Activated CD4-positive, alpha-beta memory T cell treated with anti-CD3 and anti-CD28 coated beads for 36 hours (primary cell): Measurements from ENCODE around the gene WWC1. TPM values are rescaled to one million over a fixed set of nuclear protein-coding genes. Genes with fewer than 3 reads are reported as not detected.
"Not testable (repeated sequence)": the region's sequence is repeated elsewhere in the genome, so short reads cannot be mapped to it uniquely, and the experiment has no call there.

ENCODE experiments used
- CTCF ChIA-PET: fragments of 350-600 bp; sonication (Branson Sonifier 250); formaldehyde crosslinking; loops from one replicate; lab custom pipeline; 2021; ENCODE audit warnings: antibody characterized with exemption, inconsistent platforms; lab: Charles Lee
- POLR2A ChIA-PET: fragments of 350-600 bp; sonication (Branson Sonifier 250); formaldehyde crosslinking; loops from one replicate; lab custom pipeline; 2021; ENCODE audit warnings: antibody characterized with exemption; lab: Charles Lee
- DNase-seq: peaks from one replicate; pipeline ENCODE4 v3.0.0-alpha.2; 2020
- H3K27ac Mint-ChIP-seq: one replicate; pipeline ENCODE4 v1.8.0; 2021; ENCODE audit warnings: mixed read lengths
- H3K27me3 Mint-ChIP-seq: one replicate; pipeline ENCODE4 v1.8.0; 2021; ENCODE audit warnings: mixed read lengths
- H3K36me3 Mint-ChIP-seq: one replicate; pipeline ENCODE4 v1.8.0; 2021; ENCODE audit warnings: mixed read lengths
- H3K4me1 Mint-ChIP-seq: one replicate; pipeline ENCODE4 v1.8.0; 2021; ENCODE audit warnings: low read depth, mixed read lengths
- H3K4me3 Mint-ChIP-seq: one replicate; pipeline ENCODE4 v1.8.0; 2021; ENCODE audit warnings: mild to moderate bottlenecking, mixed read lengths
- H3K9me3 Mint-ChIP-seq: one replicate; pipeline ENCODE4 v1.8.0; 2021; ENCODE audit warnings: mixed read lengths
- intact Hi-C: fragments of 100-400 bp; cut with micrococcal nuclease; formaldehyde crosslinking; loops from one replicate; pipeline ENCODE4 v1.15.1; 2023
- total RNA-seq, 2 experiments: library from RNA; stranded (reverse); gene quantifications; one replicate each; pipeline ENCODE4 v1.2.3, GENCODE V29; 2021

Gene WWC1
- total RNA-seq, 2 experiments from 2014 or later, result 0.82 to 1.3 TPM

DNA sequence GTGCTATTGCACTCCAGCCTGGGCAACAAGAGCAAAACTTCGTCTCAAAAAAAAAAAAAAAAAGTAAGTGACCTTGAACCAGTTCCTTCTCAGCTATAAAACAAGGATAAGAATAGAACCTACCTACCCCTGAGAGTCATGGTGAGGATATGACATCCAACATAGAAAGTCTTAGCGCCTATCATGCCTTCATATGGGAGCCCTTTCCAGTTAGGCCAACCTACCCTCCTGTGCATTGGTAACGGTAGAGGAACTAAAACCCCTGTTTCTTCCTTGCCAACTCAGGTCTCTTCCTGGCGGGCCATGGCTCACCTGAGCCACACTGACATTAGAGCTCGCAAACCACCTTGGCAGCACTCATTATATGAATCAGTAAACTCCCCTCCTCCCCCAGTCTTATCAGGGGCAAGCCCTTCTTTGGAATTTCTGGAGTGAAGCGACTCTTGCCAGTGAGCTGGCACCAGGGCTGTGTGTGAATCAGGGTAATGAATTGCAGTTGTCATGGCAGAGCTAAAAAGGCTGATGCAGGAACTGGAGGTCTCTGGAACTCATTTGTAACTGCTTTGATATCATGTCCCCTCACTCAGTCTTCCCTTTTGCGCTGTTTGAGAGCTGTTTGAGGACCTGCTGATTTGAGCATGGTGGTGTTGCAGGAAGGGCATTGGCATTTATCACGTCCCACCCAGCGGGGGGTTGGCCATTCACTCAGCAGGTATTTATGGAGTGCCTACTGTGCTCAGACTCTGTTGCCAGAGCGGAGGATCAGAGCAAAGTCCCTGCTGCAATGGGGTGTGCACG is 10.3 kb downstream of the WWC1 start:
- CTCF ChIA-PET, result interaction anchor here (1.4 kb wide), 1 partner anchor 32 kb away, joined by 4 read pairs; no protein-coding TSS in a partner anchor
- H3K27ac Mint-ChIP-seq, result no peak overlapping the region
- POLR2A ChIA-PET, result no interaction called here
- no peaks in the 10 kb centered on the region for H3K9me3 Mint-ChIP-seq
- no peak overlapping the region for H3K4me3 Mint-ChIP-seq
- no peak for DNase-seq
- H3K27me3 Mint-ChIP-seq, result no peaks in the 10 kb centered on the region
- no peaks in the 10 kb centered on the region for H3K36me3 Mint-ChIP-seq
- no peaks in the 10 kb centered on the region for H3K4me1 Mint-ChIP-seq
- intact Hi-C loops, result no loop called here

DNA sequence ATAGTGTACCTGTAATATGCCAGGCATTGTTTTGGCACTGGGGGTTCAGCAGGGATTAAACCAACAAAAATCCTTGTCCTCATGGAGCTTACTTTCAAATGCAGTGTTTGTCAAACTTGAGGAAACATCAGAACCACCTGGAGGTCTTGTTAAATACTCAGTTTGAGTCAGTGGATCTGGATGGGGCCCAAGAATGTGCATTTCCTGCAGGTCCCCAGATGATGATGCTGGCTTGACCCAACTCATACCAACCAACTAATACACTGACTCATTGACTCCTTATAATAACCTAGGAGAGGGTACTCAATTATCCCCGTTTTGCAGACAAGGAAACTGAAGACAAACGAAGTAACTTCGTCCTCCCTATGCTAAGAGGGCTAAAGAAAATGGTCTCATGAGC is 11.3 kb downstream of the WWC1 start:
- intact Hi-C loops, result no loop called here
- POLR2A ChIA-PET, result no interaction called here
- Mint-ChIP-seq H3K9me3 (no peaks in the 10 kb centered on the region), H3K27me3 (no peaks in the 10 kb centered on the region), H3K36me3 (no peaks in the 10 kb centered on the region), H3K27ac (no peak overlapping the region), H3K4me1 (no peaks in the 10 kb centered on the region), H3K4me3 (no peak overlapping the region)
- DNase-seq, result no peak
- CTCF ChIA-PET, result no interaction called here

DNA sequence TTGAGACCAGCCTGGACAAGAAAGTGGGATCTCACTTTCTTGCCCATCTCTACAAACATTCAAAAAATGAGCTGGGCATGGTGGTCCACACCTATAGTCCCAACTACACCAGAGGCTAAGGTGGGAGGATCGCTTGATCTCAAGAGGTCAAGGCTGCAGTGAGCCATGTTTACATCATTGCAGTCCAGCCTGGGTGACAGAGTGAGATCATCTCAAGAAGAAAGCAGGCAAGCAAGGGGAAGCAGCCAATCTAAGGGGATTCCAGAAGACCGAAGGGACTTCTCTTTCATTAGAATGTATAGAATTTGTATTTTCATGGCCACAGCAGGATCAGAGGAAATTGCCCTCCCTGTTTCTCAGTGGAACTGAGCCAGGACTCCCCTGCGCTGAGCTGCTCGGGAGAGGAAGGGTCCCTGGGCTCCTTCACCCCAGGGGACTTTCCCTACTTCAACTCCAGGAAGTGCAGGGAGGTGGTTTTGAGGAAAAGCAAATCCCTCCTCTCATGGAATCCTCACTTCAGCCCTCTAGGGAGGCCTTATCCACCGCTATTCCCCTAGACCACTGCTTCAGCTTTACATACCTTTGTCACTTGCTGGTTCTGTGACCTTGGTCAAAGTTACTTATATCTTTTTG is 12.1 kb downstream of the WWC1 start:
- H3K4me3 Mint-ChIP-seq, result no peak overlapping the region
- CTCF ChIA-PET, result no interaction called here
- no peaks in the 10 kb centered on the region for H3K27me3 Mint-ChIP-seq
- H3K9me3 Mint-ChIP-seq, result no peaks in the 10 kb centered on the region
- intact Hi-C loops, result no loop called here
- H3K36me3 Mint-ChIP-seq, result no peaks in the 10 kb centered on the region
- no peak overlapping the region for H3K27ac Mint-ChIP-seq
- H3K4me1 Mint-ChIP-seq, result no peaks in the 10 kb centered on the region
- no peak for DNase-seq
- POLR2A ChIA-PET, result no interaction called here

DNA sequence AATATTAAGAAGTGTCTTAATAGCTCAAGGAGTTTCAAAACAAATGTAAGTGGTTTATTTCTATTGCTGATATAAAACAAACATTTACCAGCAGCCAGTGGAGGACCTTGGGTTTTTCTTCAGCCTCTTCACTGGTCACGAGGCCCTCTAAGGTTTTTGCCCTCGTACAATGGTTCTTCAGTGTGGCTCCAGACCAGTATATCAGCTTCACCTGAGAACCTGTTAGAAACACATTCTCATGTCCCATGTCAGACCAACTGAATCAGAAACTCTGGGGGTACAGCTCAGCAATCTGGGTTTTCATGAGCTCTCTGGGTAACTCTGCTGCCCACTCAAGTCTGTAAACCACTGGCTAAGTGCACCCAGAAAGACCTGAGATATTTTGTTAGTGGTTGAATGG is 12.9 kb downstream of the WWC1 start:
- Mint-ChIP-seq H3K27ac (no peak overlapping the region), H3K4me1 (no peaks in the 10 kb centered on the region), H3K27me3 (no peaks in the 10 kb centered on the region), H3K4me3 (no peak overlapping the region), H3K9me3 (no peaks in the 10 kb centered on the region), H3K36me3 (no peaks in the 10 kb centered on the region)
- intact Hi-C loops, result no loop called here
- POLR2A ChIA-PET, result no interaction called here
- no peak for DNase-seq
- CTCF ChIA-PET, result interaction anchor here (1.0 kb wide), 1 partner anchor 12 kb away, joined by 3 read pairs; no protein-coding TSS in a partner anchor

DNA sequence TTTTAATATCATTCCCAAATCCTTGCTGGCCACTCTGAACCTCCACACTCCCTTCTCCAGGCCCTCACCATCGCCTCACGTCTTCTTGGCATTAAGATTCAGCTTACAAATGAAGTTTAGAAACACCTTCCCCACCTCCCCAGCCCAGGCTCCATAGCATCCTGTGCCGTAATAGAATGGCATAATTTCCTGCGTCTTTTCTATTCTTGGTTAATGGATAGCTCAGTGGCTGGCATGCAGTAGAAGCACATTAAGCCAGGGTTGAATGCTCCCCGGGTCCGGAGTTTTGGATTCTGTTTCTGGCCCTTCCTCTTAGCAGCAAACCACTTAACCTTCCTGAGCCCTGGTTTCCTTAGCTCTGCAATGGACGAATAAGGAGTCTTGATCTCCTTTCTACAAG is 13.8 kb downstream of the WWC1 start:
- H3K36me3 Mint-ChIP-seq, result no peaks in the 10 kb centered on the region
- no peak for DNase-seq
- ChIA-PET CTCF (interaction anchor here (1.0 kb wide), 1 partner anchor 13 kb away, joined by 3 read pairs; no protein-coding TSS in a partner anchor), POLR2A (no interaction called here)
- no peak overlapping the region for H3K27ac Mint-ChIP-seq
- intact Hi-C loops, result no loop called here
- no peaks in the 10 kb centered on the region for H3K9me3 Mint-ChIP-seq
- H3K4me1 Mint-ChIP-seq, result no peaks in the 10 kb centered on the region
- no peak overlapping the region for H3K4me3 Mint-ChIP-seq
- no peaks in the 10 kb centered on the region for H3K27me3 Mint-ChIP-seq

DNA sequence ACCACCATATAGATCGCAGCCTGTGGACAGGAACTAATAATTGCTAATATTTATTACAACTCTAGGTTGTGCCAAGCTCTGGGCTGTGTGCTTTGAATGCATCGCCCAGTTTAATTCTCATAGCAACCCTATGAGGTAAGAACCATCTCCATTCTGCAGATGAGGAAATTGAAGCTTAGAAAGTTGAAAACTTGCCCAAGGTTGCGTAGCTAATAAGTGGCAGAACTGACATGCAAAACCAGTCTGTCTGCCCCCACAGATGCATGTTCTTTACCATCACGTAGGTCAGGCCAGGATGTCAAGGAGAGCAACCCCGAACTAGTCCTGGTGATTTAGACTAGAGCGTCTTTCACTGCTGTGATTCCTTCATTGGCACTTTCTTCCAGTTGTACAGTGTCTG is 15.6 kb downstream of the WWC1 start:
- Mint-ChIP-seq H3K4me1 (no peaks in the 10 kb centered on the region), H3K9me3 (no peaks in the 10 kb centered on the region), H3K4me3 (no peak overlapping the region), H3K27me3 (no peaks in the 10 kb centered on the region), H3K36me3 (no peaks in the 10 kb centered on the region), H3K27ac (no peak overlapping the region)
- ChIA-PET POLR2A (no interaction called here), CTCF (no interaction called here)
- intact Hi-C loops, result no loop called here
- DNase-seq, result no peak

DNA sequence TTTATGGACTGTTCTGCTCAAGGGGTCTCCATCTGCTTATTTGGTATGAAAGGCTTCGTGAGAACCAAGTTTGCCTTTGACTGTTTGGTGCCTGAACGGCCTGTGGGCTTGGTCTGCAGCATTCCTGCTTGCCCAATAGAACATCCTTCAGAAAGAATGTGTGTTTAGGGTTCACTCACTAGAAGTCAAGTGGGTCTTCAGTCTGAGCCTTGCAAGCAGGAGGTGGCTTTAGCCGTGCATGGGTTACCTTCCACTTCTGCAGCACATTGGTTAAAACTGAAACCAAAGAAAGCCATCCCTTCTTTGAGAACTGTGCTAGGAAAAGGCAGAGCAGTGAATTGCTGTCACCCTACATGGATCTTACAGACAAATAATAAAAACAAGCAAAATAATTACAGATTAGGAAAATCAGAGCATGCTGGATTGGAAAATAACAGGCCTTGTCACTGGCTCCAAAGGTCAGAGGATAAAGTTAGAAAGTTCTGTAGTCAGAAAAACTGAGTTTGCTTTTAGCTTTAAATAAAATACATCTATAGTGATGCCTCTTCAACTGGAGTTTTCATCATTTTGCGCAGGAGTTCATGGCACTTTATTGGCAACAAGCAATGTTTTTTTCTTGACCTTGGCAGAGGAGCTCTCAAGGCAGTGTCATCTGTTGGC is 16.6 kb downstream of the WWC1 start:
- intact Hi-C loops, result no loop called here
- H3K27ac Mint-ChIP-seq, result no peak overlapping the region
- no peaks in the 10 kb centered on the region for H3K27me3 Mint-ChIP-seq
- POLR2A ChIA-PET, result no interaction called here
- DNase-seq, result no peak
- no peaks in the 10 kb centered on the region for H3K36me3 Mint-ChIP-seq
- H3K4me1 Mint-ChIP-seq, result no peaks in the 10 kb centered on the region
- no peaks in the 10 kb centered on the region for H3K9me3 Mint-ChIP-seq
- H3K4me3 Mint-ChIP-seq, result no peak overlapping the region
- CTCF ChIA-PET, result no interaction called here

DNA sequence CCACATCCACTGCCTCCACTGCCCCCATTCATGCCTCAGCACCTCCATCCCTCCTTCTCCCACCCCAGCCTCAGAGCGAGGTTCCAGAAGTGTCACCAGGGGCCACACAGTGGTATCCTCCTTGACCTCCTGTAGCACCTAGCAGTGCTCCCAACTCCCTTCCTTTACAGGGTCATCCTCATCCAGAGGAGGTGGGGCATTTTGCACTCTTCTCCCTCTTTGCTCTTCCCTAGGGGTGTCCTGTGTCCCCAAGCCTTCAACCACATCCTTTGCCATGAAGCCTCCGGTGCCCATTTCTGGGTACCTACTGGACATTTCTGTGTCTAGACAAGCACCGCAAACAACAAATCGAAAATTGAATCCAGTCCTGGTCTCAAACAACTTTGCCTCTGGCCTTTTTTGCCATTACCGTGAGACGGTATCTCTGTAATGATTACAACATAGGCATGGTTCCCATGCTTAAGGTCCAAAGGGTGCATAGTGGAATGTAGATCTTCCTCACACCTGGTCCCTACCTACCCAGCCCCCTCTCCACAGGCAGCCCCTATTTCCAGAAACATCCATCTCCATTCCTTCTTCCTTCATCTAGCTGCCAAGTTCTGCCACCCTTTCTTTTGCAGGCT is 17.6 kb downstream of the WWC1 start:
- Mint-ChIP-seq H3K27me3 (no peaks in the 10 kb centered on the region), H3K27ac (no peak overlapping the region), H3K4me3 (no peak overlapping the region), H3K36me3 (no peaks in the 10 kb centered on the region), H3K9me3 (no peaks in the 10 kb centered on the region), H3K4me1 (no peaks in the 10 kb centered on the region)
- intact Hi-C loops, result no loop called here
- DNase-seq, result no peak
- ChIA-PET CTCF (no interaction called here), POLR2A (no interaction called here)

DNA sequence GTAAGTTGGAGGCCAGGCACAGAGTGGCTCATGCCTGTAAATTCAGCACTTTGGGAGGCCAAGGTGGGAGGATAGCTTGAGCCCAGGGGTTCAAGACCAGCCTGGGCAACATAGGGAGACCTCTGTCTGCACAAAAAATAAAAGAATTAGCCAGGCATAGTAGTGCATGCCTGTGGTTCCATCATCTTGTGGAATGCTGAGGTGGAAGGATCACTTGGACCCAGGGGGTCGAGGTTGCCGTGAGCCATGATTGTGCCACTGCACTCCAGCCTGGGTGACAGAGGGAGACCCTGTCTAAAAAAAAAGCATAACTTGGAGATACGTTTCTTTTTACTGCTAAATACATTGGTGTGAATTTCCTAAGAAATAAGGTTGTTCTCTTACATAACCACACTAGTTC is 19.1 kb downstream of the WWC1 start:
- POLR2A ChIA-PET, result not testable (repeated sequence)

DNA sequence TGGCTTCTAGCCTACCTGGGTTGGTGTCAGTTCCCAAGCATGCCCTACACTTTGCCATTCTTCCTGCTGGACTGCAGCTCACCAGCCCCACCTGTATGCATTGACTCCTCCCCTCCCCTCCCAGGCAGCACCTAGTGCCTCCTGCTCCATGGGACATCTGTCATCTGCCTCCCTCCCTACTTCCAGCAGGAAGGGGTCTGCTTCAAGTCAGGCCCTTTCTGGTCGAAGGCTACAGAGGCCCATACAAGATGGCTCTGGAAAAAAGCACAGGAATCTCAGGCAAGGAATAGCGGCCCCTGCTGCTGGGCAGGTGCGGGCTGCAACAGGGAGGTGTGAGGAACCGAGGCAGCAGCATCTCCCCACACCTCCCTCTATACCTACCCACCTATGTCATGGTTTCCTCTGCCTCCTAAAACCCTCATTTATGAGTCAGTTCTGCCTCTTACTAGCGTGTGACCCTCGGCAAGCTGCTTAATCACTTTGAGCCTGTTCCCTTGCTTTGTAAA is 19.7 kb downstream of the WWC1 start:
- no peak for DNase-seq
- H3K27me3 Mint-ChIP-seq, result no peaks in the 10 kb centered on the region
- ChIA-PET POLR2A (no interaction called here), CTCF (no interaction called here)
- no peaks in the 10 kb centered on the region for H3K9me3 Mint-ChIP-seq
- H3K4me3 Mint-ChIP-seq, result no peak overlapping the region
- H3K36me3 Mint-ChIP-seq, result no peaks in the 10 kb centered on the region
- H3K27ac Mint-ChIP-seq, result no peak overlapping the region
- H3K4me1 Mint-ChIP-seq, result no peaks in the 10 kb centered on the region
- intact Hi-C loops, result no loop called here

More for the DNA sequence above, 19.1 kb downstream of the WWC1 start:
- H3K4me3 Mint-ChIP-seq, H3K9me3 Mint-ChIP-seq, H3K4me1 Mint-ChIP-seq, intact Hi-C loops, H3K27me3 Mint-ChIP-seq, DNase-seq, H3K36me3 Mint-ChIP-seq, CTCF ChIA-PET, H3K27ac Mint-ChIP-seq: not testable (repeated sequence)

DNA sequence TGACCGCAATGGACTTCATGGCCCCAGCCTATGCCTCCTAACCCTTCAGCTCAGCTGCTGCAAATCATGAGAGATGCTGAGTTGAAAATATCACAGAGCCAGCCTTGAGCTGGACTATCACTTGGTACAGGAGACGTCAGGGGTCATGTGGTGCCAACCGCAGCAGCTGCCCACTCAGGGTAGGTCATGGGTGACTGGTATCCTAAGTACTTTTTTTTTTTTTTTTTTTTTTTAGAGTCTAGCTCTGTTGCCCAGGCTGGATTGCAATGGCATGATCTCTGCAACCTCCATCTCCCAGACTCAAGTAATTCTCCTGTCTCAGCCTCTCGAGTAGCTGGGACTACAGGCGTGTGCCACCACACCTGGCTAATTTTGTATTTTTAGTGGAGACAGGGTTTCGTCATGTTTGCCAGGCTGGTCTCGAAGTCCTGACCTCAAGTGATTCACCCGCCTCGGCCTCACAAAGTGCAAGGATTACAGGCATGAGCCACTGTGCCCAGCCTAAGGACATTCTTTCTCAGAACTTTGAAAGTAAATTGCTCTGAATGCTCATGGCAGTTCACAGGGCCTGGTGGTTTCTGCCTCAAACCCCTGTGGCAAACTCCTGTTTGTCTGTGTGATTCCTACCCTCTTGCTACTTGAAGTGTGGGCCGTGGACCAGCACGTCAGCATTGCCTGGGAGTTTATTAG is 21.3 kb downstream of the WWC1 start:
- Mint-ChIP-seq H3K9me3 (no peaks in the 10 kb centered on the region), H3K36me3 (no peaks in the 10 kb centered on the region), H3K27me3 (no peaks in the 10 kb centered on the region), H3K4me3 (no peak overlapping the region), H3K27ac (no peak overlapping the region), H3K4me1 (no peaks in the 10 kb centered on the region)
- intact Hi-C loops, result no loop called here
- ChIA-PET POLR2A (no interaction called here), CTCF (no interaction called here)
- DNase-seq, result no peak
